ENCODE data around the gene HMCN1.

GRCh38 chr1:185774394-185774793 is 40.2 kb downstream of the HMCN1 start:
- no peak for TF ChIP-seq CTCF (IDR thresholded peaks at IDR 0.05; ENCODE audit: poor library complexity, severe bottlenecking)
- TF ChIP-seq TAF1 (IDR thresholded peaks at IDR 0.05; ENCODE audit: low read depth), result no peak
- no peak for TF ChIP-seq SMC3 (conservative IDR thresholded peaks at IDR 0.05; ENCODE audit: poor library complexity)
- TF ChIP-seq MXI1 (conservative IDR thresholded peaks at IDR 0.05; ENCODE audit: poor library complexity, severe bottlenecking), result no peak
- TF ChIP-seq EZH2 (IDR thresholded peaks at IDR 0.05; ENCODE audit: borderline replicate concordance, insufficient read depth, low read length, poor library complexity, severe bottlenecking), result no peak
- TF ChIP-seq REST (IDR thresholded peaks at IDR 0.05; ENCODE audit: borderline replicate concordance), result no peak
- TF ChIP-seq RAD21 (conservative IDR thresholded peaks at IDR 0.05), result no peak
